NCI-H2196 treated with DMSO at 0.1 percent for 48 hours (cell line): ENCODE results near the gene AQR.
"Not testable (repeated sequence)": the region's sequence is repeated elsewhere in the genome, so short reads cannot be mapped to it uniquely, and the experiment has no call there.

Experiments
- DNase-seq: peaks from one replicate; lab custom pipeline; 2025; ENCODE audit not compliant: unreplicated experiment; lab: John Stamatoyannopoulos, UW

The AQR gene

GRCh38 chr15:34953851-34954250 lies 15.7 kb downstream of the AQR start:
- DNase-seq, result no peak

- DNase-seq, result no peak
These were observed 17.1 kb downstream of the AQR start for GRCh38 chr15:34952481-34952880.

- no peak for DNase-seq
These were observed 17.5 kb downstream of the AQR start for GRCh38 chr15:34951993-34952392.

GRCh38 chr15:34944936-34945335 lies 24.6 kb downstream of the AQR start:
- no peak for DNase-seq

- DNase-seq, result no peak
These were observed 25.8 kb downstream of the AQR start for GRCh38 chr15:34943711-34944110.

- DNase-seq, result not testable (repeated sequence)
These were observed 26.3 kb downstream of the AQR start for GRCh38 chr15:34943264-34943663.

GRCh38 chr15:34942363-34942762 lies 27.2 kb downstream of the AQR start:
- peak; percentile 70 for DNase-seq

GRCh38 chr15:34941831-34942230 lies 27.7 kb downstream of the AQR start:
- DNase-seq, result no peak

GRCh38 chr15:34941185-34941698 lies 28.3 kb downstream of the AQR start:
- DNase-seq, result no peak

GRCh38 chr15:34933432-34933975 lies 36.0 kb downstream of the AQR start:
- no peak for DNase-seq

- DNase-seq, result not testable (repeated sequence)
These were observed 41.2 kb downstream of the AQR start for GRCh38 chr15:34928349-34928748.

- DNase-seq, result no peak
These were observed 41.8 kb downstream of the AQR start for GRCh38 chr15:34927726-34928125.

- DNase-seq, result no peak
These were observed 55.2 kb downstream of the AQR start for GRCh38 chr15:34914317-34914716.

GRCh38 chr15:34905047-34905446 lies 64.5 kb downstream of the AQR start:
- no peak for DNase-seq

GRCh38 chr15:34904527-34904926 lies 65.0 kb downstream of the AQR start:
- DNase-seq, result no peak

GRCh38 chr15:34900748-34901147 lies 68.8 kb downstream of the AQR start:
- DNase-seq, result no peak

- DNase-seq, result no peak
These were observed 73.4 kb downstream of the AQR start for GRCh38 chr15:34896183-34896582.

GRCh38 chr15:34893967-34894366 lies 75.6 kb downstream of the AQR start:
- no peak for DNase-seq

- no peak for DNase-seq
These were observed 76.5 kb downstream of the AQR start for GRCh38 chr15:34892963-34893591.

GRCh38 chr15:34890424-34890823 lies 79.1 kb downstream of the AQR start:
- DNase-seq, result no peak

- no peak for DNase-seq
These were observed 80.1 kb downstream of the AQR start for GRCh38 chr15:34889476-34889875.

GRCh38 chr15:34886134-34886533 lies 83.4 kb downstream of the AQR start:
- DNase-seq, result no peak

- DNase-seq, result no peak
These were observed 85.9 kb downstream of the AQR start for GRCh38 chr15:34883633-34884032.
